HepG2 (cell line): ENCODE results near the gene SAP25. TPM values are rescaled to one million over a fixed set of nuclear protein-coding genes. Genes with fewer than 3 reads are reported as not detected.

Experiments used
- ATAC-seq: fragments of 200-7000 bp; cut with Tn5 transposase; 3 replicates; pipeline ENCODE4 v1.9.1; 2020; ENCODE audit warnings: mild to moderate bottlenecking, moderate library complexity
- BruUV-seq: library from RNA; stranded (reverse); fragments of 400-500 nt; replicated peaks from 2 replicates; lab custom pipeline; 2021; lab: Mats Ljungman, UMichigan
- CTCF ChIA-PET: fragments of 300-600 bp; formaldehyde crosslinking; extraction: SDS; loops from one replicate; lab custom pipeline; 2021; ENCODE audit warnings: low total read pairs, inconsistent platforms, low intra/inter-chr PET ratio; lab: Yijun Ruan, JAX
- POLR2A ChIA-PET: fragments of 350-600 bp; sonication (Branson Sonifier 250); formaldehyde crosslinking; loops from one replicate; lab custom pipeline; 2020; ENCODE audit warnings: antibody characterized with exemption, inconsistent platforms; lab: Yijun Ruan, JAX
- DNase-seq: peaks from one replicate; pipeline ENCODE4 v3.0.0-alpha.2; 2015; ENCODE audit warnings: low spot score
- FAIRE-seq: peaks from 3 replicates; lab custom pipeline; 2011; peaks lifted over from hg19 to GRCh38; lab: Jason Lieb, UNC
- H2AFZ ChIP-seq: one replicate; pipeline ENCODE4 v1.6.1; 2011; ENCODE audit warnings: low read length, inconsistent platforms
- H3K27ac ChIP-seq: fragments of 300-600 bp; 3 replicates; pipeline ENCODE4 v1.8.0; 2011; ENCODE audit warnings: mixed run types, mild to moderate bottlenecking, mixed read lengths, low read length, inconsistent platforms; ENCODE audit not compliant: insufficient read depth; ENCODE audit errors: extremely low read length
- H3K27me3 ChIP-seq, 2 experiments: fragments of 200-600 bp in 1 of 2; 2 replicates in 1 of 2; 3 replicates in 1 of 2; pipeline versions ENCODE4 v1.6.0 to v1.8.0; 2011; ENCODE audit warnings: low read length in 2 of 2, mild to moderate bottlenecking in 2 of 2, moderate library complexity in 2 of 2, inconsistent platforms in 1 of 2; ENCODE audit not compliant: insufficient read depth in 2 of 2, control insufficient read depth in 1 of 2
- H3K36me3 ChIP-seq, 2 experiments: fragments of 200-600 bp in 1 of 2; replicated peaks in 1 of 2; 2 replicates in 1 of 2; 3 replicates in 1 of 2; pipeline versions ENCODE4 v1.5.1 to v1.8.0; 2011; ENCODE audit warnings: low read length in 2 of 2, inconsistent platforms in 1 of 2; ENCODE audit not compliant: insufficient read depth in 2 of 2, control insufficient read depth in 1 of 2
- H3K4me1 ChIP-seq: 2 replicates; pipeline ENCODE4 v1.5.1; 2012; ENCODE audit warnings: low read length, inconsistent platforms; ENCODE audit not compliant: insufficient read depth
- H3K4me2 ChIP-seq: 2 replicates; pipeline ENCODE4 v1.6.0; 2011; ENCODE audit warnings: low read depth, low read length, inconsistent platforms
- H3K4me3 ChIP-seq, 3 experiments: fragments of 200-600 bp in 1 of 3; sonication (generic), shearing (Covaris generic) in 1 of 3; replicated peaks in 1 of 3; 2 replicates each; pipeline ENCODE4 v1.5.1; 2011 to 2016; ENCODE audit warnings: low read length in 3 of 3, inconsistent platforms in 2 of 3, low read depth in 2 of 3, mild to moderate bottlenecking in 2 of 3, control low read depth in 1 of 3, mixed read lengths in 1 of 3; ENCODE audit not compliant: insufficient read depth in 1 of 3
- H3K79me2 ChIP-seq: one replicate; pipeline ENCODE4 v1.6.1; 2011; ENCODE audit warnings: low read length, inconsistent platforms; ENCODE audit not compliant: insufficient read depth
- H3K9ac ChIP-seq: 2 replicates; pipeline ENCODE4 v1.6.0; 2011; ENCODE audit warnings: mild to moderate bottlenecking, low read depth, low read length, inconsistent platforms; ENCODE audit not compliant: insufficient read depth
- H3K9me3 ChIP-seq: 2 replicates; pipeline ENCODE4 v1.5.1; 2012; ENCODE audit warnings: mild to moderate bottlenecking, low read length
- H4K20me1 ChIP-seq: 2 replicates; pipeline ENCODE4 v1.6.0; 2011; ENCODE audit warnings: inconsistent platforms, mild to moderate bottlenecking, low read length, moderate library complexity; ENCODE audit not compliant: insufficient read depth
- ETV5 ChIP-seq: IDR thresholded peaks from 2 replicates; pipeline ENCODE4 v1.6.1; 2018; ENCODE audit warnings: missing biosample characterization, missing genetic modification reagents, inconsistent platforms, borderline replicate concordance
- FUBP1 ChIP-seq: sonication (generic); formaldehyde crosslinking; IDR thresholded peaks from 2 replicates; pipeline ENCODE4 v1.5.1; 2020; ENCODE audit warnings: missing genetic modification reagents, mild to moderate bottlenecking, borderline replicate concordance
- GABPB1 ChIP-seq: IDR thresholded peaks from 2 replicates; pipeline ENCODE4 v1.6.1; 2016; ENCODE audit warnings: mild to moderate bottlenecking, missing genetic modification reagents, moderate library complexity, missing compliant biosample characterization
- HNF1B ChIP-seq: sonication (generic); formaldehyde crosslinking; IDR thresholded peaks from 2 replicates; pipeline ENCODE4 v1.5.1; 2020; ENCODE audit warnings: mild to moderate bottlenecking, moderate library complexity, missing genetic modification reagents
- HNRNPL ChIP-seq: fragments of 200-400 bp; formaldehyde crosslinking; IDR thresholded peaks from 2 replicates; pipeline ENCODE4 v1.6.1; 2017; ENCODE audit warnings: mild to moderate bottlenecking, low read depth, low read length
- ISL2 ChIP-seq: sonication (generic); formaldehyde crosslinking; IDR thresholded peaks from 2 replicates; pipeline ENCODE4 v1.5.0; 2020; ENCODE audit warnings: missing genetic modification reagents
- JARID2 ChIP-seq: sonication (generic); formaldehyde crosslinking; IDR thresholded peaks from 2 replicates; pipeline ENCODE4 v1.8.1; 2023; ENCODE audit warnings: missing genetic modification reagents, inconsistent platforms; ENCODE audit not compliant: insufficient replicate concordance
- NRL ChIP-seq: sonication (generic); formaldehyde crosslinking; IDR thresholded peaks from 2 replicates; pipeline ENCODE4 v1.5.0; 2020; ENCODE audit warnings: missing genetic modification reagents, mild to moderate bottlenecking, moderate library complexity, borderline replicate concordance
- ONECUT2 ChIP-seq: sonication (generic); formaldehyde crosslinking; IDR thresholded peaks from 2 replicates; pipeline ENCODE4 v1.4.0; 2020; ENCODE audit warnings: missing genetic modification reagents
- ZBTB21 ChIP-seq: sonication (generic); formaldehyde crosslinking; IDR thresholded peaks from 2 replicates; pipeline ENCODE4 v1.4.0; 2020; ENCODE audit warnings: missing genetic modification reagents
- ZNF224 ChIP-seq: sonication (generic); formaldehyde crosslinking; IDR thresholded peaks from 2 replicates; pipeline ENCODE4 v1.5.0; 2020; ENCODE audit warnings: mild to moderate bottlenecking, missing genetic modification reagents
- ZNF501 ChIP-seq: sonication (generic); formaldehyde crosslinking; IDR thresholded peaks from 2 replicates; pipeline ENCODE4 v1.5.1; 2020; ENCODE audit warnings: mild to moderate bottlenecking, moderate library complexity, missing genetic modification reagents
- ZNF549 ChIP-seq: sonication (generic); formaldehyde crosslinking; IDR thresholded peaks from 2 replicates; pipeline ENCODE4 v1.5.0; 2020; ENCODE audit warnings: missing genetic modification reagents
- ZNF883 ChIP-seq: sonication (generic); formaldehyde crosslinking; IDR thresholded peaks from 2 replicates; pipeline ENCODE4 v1.5.1; 2020; ENCODE audit warnings: mild to moderate bottlenecking, missing genetic modification reagents; ENCODE audit errors: not compliant biosample characterization
- WGBS: methylation state at CpG from one replicate; pipeline ENCODE4 v1.1.6; 2017; ENCODE audit warnings: low lambda C conversion rate; 5-methylcytosine and 5-hydroxymethylcytosine counted together
- in situ Hi-C: cut with HindIII; loops from 2 replicates; pipeline ENCODE4 v1.10.0; 2017; ENCODE audit warnings: low pct_unique_long_range_greater_than_20kb; ENCODE audit not compliant: extremely low pct_ligation_motif_present
- intact Hi-C: fragments of 100-400 bp; cut with micrococcal nuclease; formaldehyde crosslinking; loops from one replicate; pipeline ENCODE4 v1.10.0; 2022; ENCODE audit not compliant: unreplicated experiment
- polyA plus RNA-seq, 8 experiments: library from polyadenylated mRNA; depleted of rRNA in 3 of 8; stranded (reverse) in 7 of 8; unstranded in 1 of 8; fragments of >200 nt; fragmentation: Illumina TruSeq in 4 of 8; extraction: Trizol in 4 of 8; gene quantifications; 2 replicates each; pipeline versions ENCODE4 v1.2.1 to v1.2.3, GENCODE V29; 2011 to 2016; ENCODE audit warnings: low read depth in 4 of 8, missing spikeins in 1 of 8, mixed read lengths in 1 of 8; ENCODE audit not compliant: insufficient read depth in 1 of 8
- total RNA-seq, 5 experiments: library from RNA; depleted of rRNA; stranded (reverse); fragments of >200 nt; fragmentation: Illumina TruSeq; extraction: Trizol; gene quantifications; 2 replicates each; pipeline ENCODE4 v1.2.3, GENCODE V29; 2016; ENCODE audit warnings: low read depth in 1 of 5

SAP25 gene
- total and polyA plus RNA-seq, 2 of the 13 experiments (the other 11 are each of a cell fraction or from before 2014, with no cell fraction given), result 0.15 to 0.20 TPM

GRCh38 chr7:100600730-100601038, 27.0 kb upstream of the SAP25 start:
- Histone ChIP-seq H4K20me1 (no peaks in the 10 kb centered on the region), H2AFZ (no peak overlapping the region), H3K9me3 (no peaks in the 10 kb centered on the region), H3K4me3 (no peak overlapping the region; a peak in 1 of 6 replicates), H3K27ac (no peak overlapping the region), H3K4me1 (peaks cover 44% of the 10 kb centered on the region), H3K9ac (no peak overlapping the region), H3K4me2 (peak overlapping the region; percentile 64; the same call in 1 of the 2 replicates), H3K79me2 (no peaks in the 10 kb centered on the region), H3K27me3 (peaks cover 2 to 6% of the 10 kb centered on the region in 2 experiments; a peak in 1 of 5 replicates), H3K36me3 (no peaks in the 10 kb centered on the region)
- ChIA-PET POLR2A (no interaction called here), CTCF (no interaction called here)
- WGBS, result 30% methylated on average over 8 of the region's 9 CpGs
- TF ChIP-seq ETV5 (CRISPR knock-in tag) (0 out of 2 replicates have a peak, but pooled peaks have one; percentile 1), FUBP1 (CRISPR knock-in tag) (no peak), ZNF501 (CRISPR knock-in tag) (peak; percentile 2; the same call in 1 of the 2 replicates)
- DNase-seq (no peak), FAIRE-seq (no peak), ATAC-seq (no peak)
- intact Hi-C loops (no loop called here), in situ Hi-C loops (no loop called here)
- BruUV-seq, result no TSS peak

GRCh38 chr7:100599911-100600729, 26.4 kb upstream of the SAP25 start:
- Histone ChIP-seq H3K27me3 (peaks cover 2 to 9% of the 10 kb centered on the region in 2 experiments; a peak in 1 of 5 replicates), H3K4me1 (peaks cover 44% of the 10 kb centered on the region), H3K9me3 (no peaks in the 10 kb centered on the region), H3K79me2 (no peaks in the 10 kb centered on the region), H3K27ac (no peak overlapping the region), H4K20me1 (no peaks in the 10 kb centered on the region), H2AFZ (no peak overlapping the region), H3K9ac (0 out of 2 replicates have a peak overlapping the region, but pooled peaks have one; percentile 13), H3K4me2 (peak overlapping the region; percentile 64), H3K4me3 (peak overlapping the region in 1 of 3 experiments; percentile 54; a peak in 1 of 6 replicates), H3K36me3 (no peaks in the 10 kb centered on the region)
- DNase-seq (no peak), ATAC-seq (peak; percentile 68), FAIRE-seq (no peak)
- 4% methylated on average over 7 of the region's 18 CpGs for WGBS
- intact Hi-C loops, result no loop called here
- in situ Hi-C loops, result no loop called here
- POLR2A ChIA-PET, result interaction anchor here (0.5 to 3.3 kb wide), 2 partner anchors 14 to 32 kb away, joined by 7 to 19 read pairs; partner anchors contain the start of genes FBXO24 and LRCH4
- CTCF ChIA-PET, result no interaction called here
- BruUV-seq, result no TSS peak
- TF ChIP-seq HNRNPL (peak; percentile 93), ZNF549 (CRISPR knock-in tag) (no peak), NRL (CRISPR knock-in tag) (no peak), ZNF883 (CRISPR knock-in tag) (no peak), GABPB1 (CRISPR knock-in tag) (peak; percentile 32; the same call in 1 of the 2 replicates), HNF1B (CRISPR knock-in tag) (peak; percentile 45; the same call in 1 of the 2 replicates), ZBTB21 (CRISPR knock-in tag) (no peak), ISL2 (CRISPR knock-in tag) (no peak), ONECUT2 (CRISPR knock-in tag) (no peak), JARID2 (CRISPR knock-in tag) (no peak), ZNF224 (CRISPR knock-in tag) (no peak)
